Heart left ventricle (tissue), 16 donors: ENCODE data around the gene FGF14. TPM values are rescaled to one million over a fixed set of nuclear protein-coding genes. Genes with fewer than 3 reads are reported as not detected.

Source experiments
- ATAC-seq, 4 donors: fragments of 200-7000 bp; cut with Tn5 transposase; one replicate each; pipeline ENCODE4 v1.9.1; 2020 to 2022; ENCODE audit warnings: moderate library complexity in 4 of 4, mild to moderate bottlenecking in 3 of 4, moderate number of reproducible peaks in 1 of 4
- DNase-seq, 5 donors: peaks; one replicate each; pipeline ENCODE4 v3.0.0-alpha.2; 2020
- H3K27ac ChIP-seq, 12 donors: fragments of 200-600 bp; sonication (generic) in 4 of 12; one replicate each; pipeline versions ENCODE4 v1.5.0 to v1.8.0; 2016 to 2022; ENCODE audit warnings: mild to moderate bottlenecking in 2 of 12
- H3K27me3 ChIP-seq, 9 donors: fragments of 200-600 bp; sonication (generic) in 2 of 9; one replicate each; pipeline versions ENCODE4 v1.5.1 to v1.8.0; 2016 to 2022; ENCODE audit warnings: mild to moderate bottlenecking in 3 of 9
- H3K36me3 ChIP-seq, 9 donors: fragments of 200-600 bp; sonication (generic) in 2 of 9; one replicate each; pipeline versions ENCODE4 v1.5.0 to v1.8.0; 2018 to 2022; ENCODE audit warnings: mild to moderate bottlenecking in 2 of 9
- H3K4me1 ChIP-seq, 12 donors: fragments of 200-600 bp; sonication (generic) in 4 of 12; one replicate each; pipeline versions ENCODE4 v1.5.0 to v1.8.0; 2016 to 2022; ENCODE audit warnings: mild to moderate bottlenecking in 3 of 12
- H3K4me3 ChIP-seq, 12 donors: fragments of 200-600 bp; sonication (generic) in 4 of 12; one replicate each; pipeline versions ENCODE4 v1.5.0 to v1.8.0; 2017 to 2022; ENCODE audit warnings: mild to moderate bottlenecking in 9 of 12, moderate library complexity in 4 of 12
- H3K9me3 ChIP-seq, 12 donors: fragments of 200-600 bp; sonication (generic) in 4 of 12; one replicate each; pipeline versions ENCODE4 v1.5.0 to v1.8.0; 2016 to 2022; ENCODE audit warnings: mild to moderate bottlenecking in 1 of 12
- POLR2A ChIP-seq, 2 donors: fragments of 450-650 bp; IDR thresholded peaks; one replicate each; pipeline ENCODE4 v1.6.1; 2017; ENCODE audit warnings: antibody characterized with exemption in 2 of 2, mild to moderate bottlenecking in 2 of 2, moderate library complexity in 2 of 2
- WGBS, 4 donors: extraction: QIAGEN DNeasy Blood & Tissue Kit in 2 of 4; methylation state at CpG; one replicate each; pipeline versions ENCODE4 v1.1.5 to v1.1.7; 2013 to 2018; 5-methylcytosine and 5-hydroxymethylcytosine counted together
- intact Hi-C, 10 donors: fragments of 100-400 bp; cut with DNase I; formaldehyde crosslinking; loops; one replicate each; pipeline versions ENCODE4 v1.11.1 to v1.14.2; 2022
- polyA plus RNA-seq, 2 donors: library from polyadenylated mRNA; stranded (reverse); fragments of 200-250 nt; gene quantifications; one replicate each; pipeline ENCODE4 v1.2.3, GENCODE V29; 2013
- total RNA-seq, 9 donors: library from RNA; depleted of rRNA in 2 of 9; stranded (reverse); fragments of >200 nt in 2 of 9; fragmentation: NEBNext Ultra II Directional in 3 of 9; extraction: Animal tissue kit (Norgen Biotek cat#: 25700) in 3 of 9; gene quantifications; one replicate each; pipeline versions ENCODE4 v1.1.0 to v1.2.4, GENCODE V29; 2016 to 2023
- TF ChIP-seq, protein P1 (sequence below), 12 donors: fragments of 200-600 bp; sonication (generic) in 4 of 12; IDR thresholded peaks; one replicate each; pipeline versions ENCODE4 v1.5.0 to v1.8.0; 2018 to 2022; ENCODE audit warnings: antibody characterized with exemption in 12 of 12, mild to moderate bottlenecking in 5 of 12
- donor health status: ischemic (EF 13 %, LVEDD 7.1; RV severe dilation, severe dysfunction).
- donor health status: healthy with polysubstance abuse.
- donor health status: DM: no; HTN: yes; CAD: no.
- donor health status: DM: no; HTN: no; CAD: no.
- donor health status: ischemic (EF 25% LVEDD 6.9; RV normal size, moderate dysfunction).
- donor health status: ischemic (EF 25% LVEDD 5.7; RV mildly dilated, moderate dysfunction).
- donor health status: healthy.
- donor health status: DM: yes; HTN: yes; CAD: no.
- donor health status: ischemic (EF 35%, LVEDD 5.7; RV mildly dilated, moderate dysfunction).
- donor health status: nonischemic (EF 11% LVEDD 7.7; RV severe dilation, severe dysfunction).
- donor health status: DM: yes; HTN: yes; CAD: no.
- donor health status: PGD.
- donor health status: ischemic (EF 29% LVEDD 5.4; RV normal size, mild dysfunction).
- donor health status: nonischemic (EF 23%, LVEDD 6.1; RV moderate dilation, normal function).

FGF14 gene
- total and polyA plus RNA-seq, 11 donors: 0.14 to 6.3 (median 3.9) TPM

DNA sequence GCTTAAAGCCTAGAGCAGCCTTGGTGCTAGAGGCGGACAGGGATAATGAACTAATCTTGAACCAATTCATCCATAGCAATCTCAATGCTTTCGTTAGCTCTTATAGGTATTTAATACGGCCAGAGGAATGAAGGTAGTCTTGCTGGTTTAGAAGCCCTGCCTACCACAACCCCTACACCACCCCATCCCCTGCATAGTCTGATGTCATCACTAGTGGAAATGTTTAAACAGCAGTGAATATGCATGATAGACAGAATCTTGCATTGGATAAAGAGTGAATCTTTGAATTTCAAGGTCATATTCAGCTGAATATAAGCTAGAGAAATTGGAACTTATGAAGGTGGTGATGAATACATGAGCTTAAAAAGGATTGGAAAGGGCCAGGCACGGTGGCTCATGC is 627.5 kb downstream of the FGF14 start:
- TF ChIP-seq, protein P1, sequence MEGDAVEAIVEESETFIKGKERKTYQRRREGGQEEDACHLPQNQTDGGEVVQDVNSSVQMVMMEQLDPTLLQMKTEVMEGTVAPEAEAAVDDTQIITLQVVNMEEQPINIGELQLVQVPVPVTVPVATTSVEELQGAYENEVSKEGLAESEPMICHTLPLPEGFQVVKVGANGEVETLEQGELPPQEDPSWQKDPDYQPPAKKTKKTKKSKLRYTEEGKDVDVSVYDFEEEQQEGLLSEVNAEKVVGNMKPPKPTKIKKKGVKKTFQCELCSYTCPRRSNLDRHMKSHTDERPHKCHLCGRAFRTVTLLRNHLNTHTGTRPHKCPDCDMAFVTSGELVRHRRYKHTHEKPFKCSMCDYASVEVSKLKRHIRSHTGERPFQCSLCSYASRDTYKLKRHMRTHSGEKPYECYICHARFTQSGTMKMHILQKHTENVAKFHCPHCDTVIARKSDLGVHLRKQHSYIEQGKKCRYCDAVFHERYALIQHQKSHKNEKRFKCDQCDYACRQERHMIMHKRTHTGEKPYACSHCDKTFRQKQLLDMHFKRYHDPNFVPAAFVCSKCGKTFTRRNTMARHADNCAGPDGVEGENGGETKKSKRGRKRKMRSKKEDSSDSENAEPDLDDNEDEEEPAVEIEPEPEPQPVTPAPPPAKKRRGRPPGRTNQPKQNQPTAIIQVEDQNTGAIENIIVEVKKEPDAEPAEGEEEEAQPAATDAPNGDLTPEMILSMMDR (IDR thresholded peaks at IDR 0.05): no peak
- TF ChIP-seq POLR2A (IDR thresholded peaks at IDR 0.05): no peak
- Histone ChIP-seq H3K4me1 (no peaks in the 10 kb centered on the region), H3K27me3 (no peaks in the 10 kb centered on the region), H3K36me3 (no peaks in the 10 kb centered on the region), H3K4me3 (no peak overlapping the region), H3K27ac (no peak overlapping the region), H3K9me3 (no peaks in the 10 kb centered on the region)
- ATAC-seq: no peak
- intact Hi-C loops: no loop called here
- no peak for DNase-seq
- WGBS, 4 donors: 79 to 88% (median 84%) methylated on average over 4 of the region's 4 CpGs

DNA sequence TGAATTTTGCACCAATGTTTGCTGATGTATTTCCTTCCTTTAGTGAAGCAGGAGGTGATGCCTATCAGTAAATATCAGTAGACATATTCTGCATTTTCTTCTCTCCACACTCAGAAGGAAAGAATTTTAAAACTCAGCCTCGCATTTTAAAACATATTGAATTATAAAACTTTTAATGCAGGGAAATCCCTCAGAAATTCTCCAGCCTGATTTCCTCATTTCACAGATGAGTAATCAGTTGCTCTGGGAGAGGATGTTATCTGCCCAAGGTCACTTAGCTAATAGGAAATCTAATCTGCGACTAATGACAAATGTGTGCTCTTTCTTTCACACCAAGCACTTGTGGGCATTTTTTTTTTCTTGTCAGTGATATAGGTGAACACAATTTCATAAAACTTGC is 628.8 kb downstream of the FGF14 start:
- no peak for TF ChIP-seq POLR2A (IDR thresholded peaks at IDR 0.05)
- TF ChIP-seq, protein P1 (IDR thresholded peaks at IDR 0.05): no peak

DNA sequence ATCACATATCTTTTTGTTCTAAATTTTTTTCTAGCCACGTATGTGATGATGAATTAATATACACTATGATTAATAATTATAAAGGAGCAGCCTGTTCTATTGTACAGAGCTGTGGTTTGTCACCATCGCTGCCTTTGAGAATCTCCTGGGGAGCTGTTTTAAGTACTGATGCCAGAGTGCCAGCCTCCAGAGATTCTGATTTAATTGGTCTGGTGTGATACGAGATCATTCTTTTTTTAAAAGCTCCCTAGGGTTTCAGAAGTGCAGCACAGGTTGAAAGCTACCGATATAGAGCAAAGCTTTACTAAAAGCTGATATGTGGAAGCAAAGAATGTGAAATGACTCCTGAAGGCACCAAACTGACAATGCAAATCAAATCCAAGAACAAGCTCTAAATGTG is 634.7 kb downstream of the FGF14 start:
- WGBS, 4 donors: 67 to 77% (median 72%) methylated on average over 4 of the region's 4 CpGs
- Histone ChIP-seq H3K27me3 (no peaks in the 10 kb centered on the region), H3K36me3 (no peaks in the 10 kb centered on the region), H3K9me3 (peaks cover 0 to 3% (median 0%) of the 10 kb centered on the region in 12 donors), H3K4me3 (no peak overlapping the region), H3K4me1 (no peaks in the 10 kb centered on the region), H3K27ac (no peak overlapping the region)
- no peak for TF ChIP-seq POLR2A (IDR thresholded peaks at IDR 0.05)
- TF ChIP-seq, protein P1 (IDR thresholded peaks at IDR 0.05): no peak
- ATAC-seq (no peak), DNase-seq (no peak)
- intact Hi-C loops: no loop called here

More for the DNA sequence above, 628.8 kb downstream of the FGF14 start:
- H3K9me3 ChIP-seq: no peaks in the 10 kb centered on the region
- no peak overlapping the region for H3K27ac ChIP-seq
- WGBS, 4 donors: 63 to 72% (median 65%) methylated on average over 2 of the region's 2 CpGs
- H3K36me3 ChIP-seq: no peaks in the 10 kb centered on the region
- DNase-seq (no peak), ATAC-seq (no peak)
- H3K4me3 ChIP-seq: no peak overlapping the region
- no peaks in the 10 kb centered on the region for H3K27me3 ChIP-seq
- intact Hi-C loops: no loop called here
- no peaks in the 10 kb centered on the region for H3K4me1 ChIP-seq

GRCh38 chr13:101763191-101763590 is 638.7 kb downstream of the FGF14 start:
- WGBS, 4 donors: 57 to 70% (median 62%) methylated on average over 1 of the region's 1 CpG
- intact Hi-C loops: no loop called here

More at GRCh38 chr13:101763191-101763590, 638.7 kb downstream of the FGF14 start:
- Histone ChIP-seq H3K4me1 (no peaks in the 10 kb centered on the region), H3K9me3 (peaks cover 0 to 3% (median 0%) of the 10 kb centered on the region in 12 donors), H3K36me3 (no peaks in the 10 kb centered on the region), H3K27ac (no peak overlapping the region), H3K4me3 (no peak overlapping the region), H3K27me3 (no peaks in the 10 kb centered on the region)
- TF ChIP-seq POLR2A (IDR thresholded peaks at IDR 0.05): no peak
- TF ChIP-seq, protein P1 (IDR thresholded peaks at IDR 0.05): no peak
- no peak for DNase-seq
- ATAC-seq: no peak
